Measurements from ENCODE around the gene OR1L6.

Gene OR1L6

GRCh38 chr9:122767817-122768216 is 25.7 kb downstream of the OR1L6 start:
- Histone ChIP-seq H3K27me3 (replicated peaks; ENCODE audit: control insufficient read depth, insufficient read depth, low read length) (no peaks in the 10 kb centered on the region), H3K4me3 (replicated peaks; ENCODE audit: low read depth, low read length) (no peak overlapping the region), H3K36me3 (ENCODE audit: control insufficient read depth, insufficient read depth, low read length) (no peaks in the 10 kb centered on the region)
- DNase-seq (ENCODE audit: extremely low read depth, insufficient read length), result no peak
- no peak for TF ChIP-seq CTCF (IDR thresholded peaks at IDR 0.05; ENCODE audit: insufficient read depth, low read length, poor library complexity, severe bottlenecking)

GRCh38 chr9:122777052-122777451 is 34.9 kb downstream of the OR1L6 start:
- no peaks in the 10 kb centered on the region for H3K36me3 ChIP-seq (ENCODE audit: control insufficient read depth, insufficient read depth, low read length)
- TF ChIP-seq CTCF (IDR thresholded peaks at IDR 0.05; ENCODE audit: insufficient read depth, low read length, poor library complexity, severe bottlenecking), result no peak
- DNase-seq (ENCODE audit: extremely low read depth, insufficient read length), result no peak
- no peaks in the 10 kb centered on the region; the same call in 1 of the 2 replicates for H3K27me3 ChIP-seq (replicated peaks; ENCODE audit: control insufficient read depth, insufficient read depth, low read length)
- H3K4me3 ChIP-seq (replicated peaks; ENCODE audit: low read depth, low read length), result no peak overlapping the region

- Histone ChIP-seq H3K27me3 (replicated peaks; ENCODE audit: control insufficient read depth, insufficient read depth, low read length) (no peaks in the 10 kb centered on the region; the same call in 1 of the 2 replicates), H3K4me3 (replicated peaks; ENCODE audit: low read depth, low read length) (no peak overlapping the region), H3K36me3 (ENCODE audit: control insufficient read depth, insufficient read depth, low read length) (no peaks in the 10 kb centered on the region)
- DNase-seq (ENCODE audit: extremely low read depth, insufficient read length), result no peak
- no peak for TF ChIP-seq CTCF (IDR thresholded peaks at IDR 0.05; ENCODE audit: insufficient read depth, low read length, poor library complexity, severe bottlenecking)
These were observed 36.0 kb downstream of the OR1L6 start for GRCh38 chr9:122777935-122778627.

- DNase-seq (ENCODE audit: extremely low read depth, insufficient read length), result no peak
- Histone ChIP-seq H3K36me3 (ENCODE audit: control insufficient read depth, insufficient read depth, low read length) (no peaks in the 10 kb centered on the region), H3K27me3 (replicated peaks; ENCODE audit: control insufficient read depth, insufficient read depth, low read length) (no peaks in the 10 kb centered on the region; the same call in 1 of the 2 replicates), H3K4me3 (replicated peaks; ENCODE audit: low read depth, low read length) (no peak overlapping the region)
- TF ChIP-seq CTCF (IDR thresholded peaks at IDR 0.05; ENCODE audit: insufficient read depth, low read length, poor library complexity, severe bottlenecking), result no peak
These were observed 37.1 kb downstream of the OR1L6 start for GRCh38 chr9:122779181-122779580.

- DNase-seq (ENCODE audit: extremely low read depth, insufficient read length), result no peak
- no peak overlapping the region for H3K4me3 ChIP-seq (replicated peaks; ENCODE audit: low read depth, low read length)
- H3K36me3 ChIP-seq (ENCODE audit: control insufficient read depth, insufficient read depth, low read length), result no peaks in the 10 kb centered on the region
- H3K27me3 ChIP-seq (replicated peaks; ENCODE audit: control insufficient read depth, insufficient read depth, low read length), result no peaks in the 10 kb centered on the region; the same call in 1 of the 2 replicates
- no peak for TF ChIP-seq CTCF (IDR thresholded peaks at IDR 0.05; ENCODE audit: insufficient read depth, low read length, poor library complexity, severe bottlenecking)
These were observed 37.9 kb downstream of the OR1L6 start for GRCh38 chr9:122780026-122780425.

Data from GM06990 (cell line).